Transverse colon (tissue), 4 donors: ENCODE data around the gene KRT84. TPM values are rescaled to one million over a fixed set of nuclear protein-coding genes. Genes with fewer than 3 reads are reported as not detected.

Source experiments
- DNase-seq: peaks from one replicate; pipeline ENCODE4 v3.0.0-alpha.2; 2019
- H3K27ac ChIP-seq, 4 donors: fragments of 200-600 bp; sonication (generic); 2 replicates each; pipeline ENCODE4 v1.5.1; 2016 to 2018; ENCODE audit warnings: inconsistent platforms in 4 of 4
- H3K27me3 ChIP-seq: fragments of 200-600 bp; sonication (generic); 2 replicates; pipeline ENCODE4 v1.5.1; 2017; ENCODE audit warnings: inconsistent platforms
- H3K36me3 ChIP-seq, 4 donors: fragments of 200-600 bp; sonication (generic); 2 replicates each; pipeline ENCODE4 v1.5.1; 2017 to 2019; ENCODE audit warnings: inconsistent platforms in 4 of 4
- H3K4me1 ChIP-seq, 4 donors: fragments of 200-600 bp; sonication (generic); 2 replicates each; pipeline ENCODE4 v1.5.1; 2017 to 2020; ENCODE audit warnings: inconsistent platforms in 4 of 4
- H3K4me3 ChIP-seq, 4 donors: fragments of 200-600 bp; sonication (generic); 1 replicate in 1 of 4; 2 replicates in 3 of 4; pipeline versions ENCODE4 v1.5.1 to v1.6.1; 2017 to 2019; ENCODE audit warnings: inconsistent platforms in 4 of 4
- H3K9me3 ChIP-seq, 2 donors: fragments of 200-600 bp; sonication (generic); 2 replicates each; pipeline ENCODE4 v1.5.1; 2017 to 2019; ENCODE audit warnings: inconsistent platforms in 2 of 2
- EP300 ChIP-seq: sonication (generic); formaldehyde crosslinking; IDR thresholded peaks from one replicate; pipeline ENCODE4 v1.6.1; 2017; ENCODE audit warnings: antibody characterized with exemption, low read depth
- POLR2A ChIP-seq: fragments of 450-650 bp; IDR thresholded peaks from one replicate; pipeline ENCODE4 v1.6.1; 2016; ENCODE audit warnings: antibody characterized with exemption, mild to moderate bottlenecking, moderate library complexity
- POLR2AphosphoS5 ChIP-seq, 3 donors: sonication (generic); formaldehyde crosslinking; IDR thresholded peaks; one replicate each; pipeline ENCODE4 v1.6.1; 2016; ENCODE audit warnings: antibody characterized with exemption in 3 of 3
- WGBS, 2 donors: methylation state at CpG; one replicate each; pipeline ENCODE4 v1.1.5; 2018; ENCODE audit warnings: low coverage in 1 of 2; 5-methylcytosine and 5-hydroxymethylcytosine counted together
- in situ Hi-C, 4 donors: fragments of 200-750 bp; cut with MboI; loops; one replicate each; pipeline versions ENCODE4 v1.15.0 to v1.15.1; 2017; ENCODE audit warnings: low sequenced_read_pairs in 3 of 4, low pct_ligation_motif_present in 1 of 4, low pct_unique_long_range_greater_than_20kb in 1 of 4
- intact Hi-C: fragments of 100-400 bp; cut with DNase I; formaldehyde crosslinking; loops from one replicate; pipeline ENCODE4 v1.15.1; 2023; ENCODE audit warnings: low total_unique reads
- total RNA-seq, 4 donors: library from RNA; depleted of rRNA; stranded (reverse); fragments of >200 nt; gene quantifications; one replicate each; pipeline ENCODE4 v1.1.0, GENCODE V29; 2016
- TF ChIP-seq, protein P1 (sequence below), 5 experiments: fragments of 200-600 bp in 3 of 5; fragments of 450-650 bp in 2 of 5; sonication (generic) in 3 of 5; IDR thresholded peaks; 1 replicate in 2 of 5; 2 replicates in 3 of 5; pipeline ENCODE4 v1.5.1; 2016 to 2017; ENCODE audit warnings: antibody characterized with exemption in 5 of 5, inconsistent platforms in 3 of 5, mild to moderate bottlenecking in 2 of 5, moderate library complexity in 1 of 5

KRT84 gene
- total RNA-seq, 4 donors from 2014 or later: not detected

- no peaks in the 10 kb centered on the region for H3K9me3 ChIP-seq
- H3K4me1 ChIP-seq: no peaks in the 10 kb centered on the region
- in situ Hi-C loops: no loop called here
- intact Hi-C loops: no loop called here
- WGBS, 2 donors: 92 to 100% methylated on average over 2 to 56 of the region's 56 CpGs
- DNase-seq: no peak
- no peak overlapping the region for H3K27ac ChIP-seq
- no peaks in the 10 kb centered on the region for H3K27me3 ChIP-seq
- no peak overlapping the region for H3K4me3 ChIP-seq
- TF ChIP-seq, protein P1, sequence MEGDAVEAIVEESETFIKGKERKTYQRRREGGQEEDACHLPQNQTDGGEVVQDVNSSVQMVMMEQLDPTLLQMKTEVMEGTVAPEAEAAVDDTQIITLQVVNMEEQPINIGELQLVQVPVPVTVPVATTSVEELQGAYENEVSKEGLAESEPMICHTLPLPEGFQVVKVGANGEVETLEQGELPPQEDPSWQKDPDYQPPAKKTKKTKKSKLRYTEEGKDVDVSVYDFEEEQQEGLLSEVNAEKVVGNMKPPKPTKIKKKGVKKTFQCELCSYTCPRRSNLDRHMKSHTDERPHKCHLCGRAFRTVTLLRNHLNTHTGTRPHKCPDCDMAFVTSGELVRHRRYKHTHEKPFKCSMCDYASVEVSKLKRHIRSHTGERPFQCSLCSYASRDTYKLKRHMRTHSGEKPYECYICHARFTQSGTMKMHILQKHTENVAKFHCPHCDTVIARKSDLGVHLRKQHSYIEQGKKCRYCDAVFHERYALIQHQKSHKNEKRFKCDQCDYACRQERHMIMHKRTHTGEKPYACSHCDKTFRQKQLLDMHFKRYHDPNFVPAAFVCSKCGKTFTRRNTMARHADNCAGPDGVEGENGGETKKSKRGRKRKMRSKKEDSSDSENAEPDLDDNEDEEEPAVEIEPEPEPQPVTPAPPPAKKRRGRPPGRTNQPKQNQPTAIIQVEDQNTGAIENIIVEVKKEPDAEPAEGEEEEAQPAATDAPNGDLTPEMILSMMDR (IDR thresholded peaks at IDR 0.05): no peak
- no peak for TF ChIP-seq EP300
- TF ChIP-seq POLR2AphosphoS5 (IDR thresholded peaks at IDR 0.05): no peak
- no peak for TF ChIP-seq POLR2A
- no peaks in the 10 kb centered on the region for H3K36me3 ChIP-seq
Observed at GRCh38 chr12:52356031-52356761, 29.3 kb downstream of the KRT84 start.

- Histone ChIP-seq H3K9me3 (no peaks in the 10 kb centered on the region), H3K4me1 (no peaks in the 10 kb centered on the region), H3K27ac (no peak overlapping the region), H3K27me3 (no peaks in the 10 kb centered on the region), H3K36me3 (no peaks in the 10 kb centered on the region), H3K4me3 (no peak overlapping the region)
- intact Hi-C loops (no loop called here), in situ Hi-C loops (no loop called here)
- DNase-seq: no peak
- TF ChIP-seq POLR2A: no peak
- TF ChIP-seq, protein P1 (IDR thresholded peaks at IDR 0.05): no peak
- no peak for TF ChIP-seq POLR2AphosphoS5 (IDR thresholded peaks at IDR 0.05)
- no peak for TF ChIP-seq EP300
- WGBS, 2 donors: 91 to 92% methylated on average over 5 to 8 of the region's 8 CpGs
Observed at GRCh38 chr12:52355176-52355575, 30.3 kb downstream of the KRT84 start.

- H3K27ac ChIP-seq: no peak overlapping the region
- no peaks in the 10 kb centered on the region for H3K4me1 ChIP-seq
- 0 to 27% methylated on average over 1 to 5 of the region's 5 CpGs for WGBS, 2 donors
- no peak for DNase-seq
- intact Hi-C loops: no loop called here
- H3K27me3 ChIP-seq: no peaks in the 10 kb centered on the region
- in situ Hi-C loops: no loop called here
- no peaks in the 10 kb centered on the region for H3K36me3 ChIP-seq
- no peak overlapping the region for H3K4me3 ChIP-seq
- H3K9me3 ChIP-seq: no peaks in the 10 kb centered on the region
- no peak for TF ChIP-seq POLR2A
- TF ChIP-seq, protein P1 (IDR thresholded peaks at IDR 0.05): no peak
- TF ChIP-seq POLR2AphosphoS5 (IDR thresholded peaks at IDR 0.05): no peak
- no peak for TF ChIP-seq EP300
Observed at GRCh38 chr12:52354200-52354599, 31.3 kb downstream of the KRT84 start.

DNA sequence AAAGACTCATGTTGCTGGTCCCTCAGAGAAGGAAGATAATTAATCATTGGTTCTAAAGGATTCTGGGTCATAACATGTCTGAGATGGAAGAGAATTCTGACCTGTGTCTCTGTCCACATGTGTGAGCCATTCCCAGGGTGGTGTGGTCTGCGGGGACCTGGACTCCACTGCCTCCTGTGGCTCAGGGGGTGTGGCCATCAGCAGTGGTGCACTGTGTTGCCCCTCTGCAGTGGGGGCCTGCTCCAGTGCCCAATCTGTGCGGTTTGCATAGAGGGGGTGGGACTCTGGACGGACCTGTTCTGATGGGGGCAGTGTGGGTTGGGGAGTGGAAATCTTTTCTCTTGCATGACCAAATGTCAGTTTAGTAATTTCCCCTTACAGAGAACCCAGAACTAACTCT, 31.7 kb downstream of the KRT84 start:
- Histone ChIP-seq H3K4me1 (no peaks in the 10 kb centered on the region), H3K27me3 (no peaks in the 10 kb centered on the region), H3K27ac (no peak overlapping the region), H3K36me3 (no peaks in the 10 kb centered on the region), H3K9me3 (no peaks in the 10 kb centered on the region), H3K4me3 (no peak overlapping the region)
- intact Hi-C loops: no loop called here
- TF ChIP-seq POLR2AphosphoS5 (IDR thresholded peaks at IDR 0.05) (no peak), EP300 (no peak), POLR2A (no peak)
- TF ChIP-seq, protein P1 (IDR thresholded peaks at IDR 0.05): no peak
- DNase-seq: no peak
- in situ Hi-C loops: no loop called here
- 45 to 62% methylated on average over 2 to 3 of the region's 3 CpGs for WGBS, 2 donors
